GM12872 (cell line): Measurements from ENCODE around the gene ATP11C.

Experiments
- CTCF ChIP-seq: IDR thresholded peaks from 3 replicates; pipeline ENCODE4 v1.5.1; 2011; ENCODE audit warnings: low read depth, mild to moderate bottlenecking, low read length, moderate library complexity; ENCODE audit not compliant: insufficient read depth

Gene ATP11C

GRCh38 chrX:139702658-139703057 is 230.2 kb downstream of the ATP11C start:
- TF ChIP-seq CTCF = no peak

- no peak for TF ChIP-seq CTCF
These were observed 239.9 kb downstream of the ATP11C start for GRCh38 chrX:139692908-139693307.

- no peak for TF ChIP-seq CTCF
These were observed 240.4 kb downstream of the ATP11C start for GRCh38 chrX:139692506-139692849.

GRCh38 chrX:139691843-139692505 is 240.9 kb downstream of the ATP11C start:
- TF ChIP-seq CTCF = no peak

- TF ChIP-seq CTCF = no peak
These were observed 241.4 kb downstream of the ATP11C start for GRCh38 chrX:139691493-139691842.

GRCh38 chrX:139680356-139680755 is 252.5 kb downstream of the ATP11C start:
- no peak for TF ChIP-seq CTCF
